ENCODE measurements around the gene OCA2.
"Not testable (repeated sequence)": the region's sequence is repeated elsewhere in the genome, so short reads cannot be mapped to it uniquely, and the experiment has no call there.

OCA2 gene

GRCh38 chr15:28012231-28012630, 86.9 kb downstream of the OCA2 start:
- no peak for ATAC-seq (ENCODE audit: low read depth)
- H3K36me3 Mint-ChIP-seq: no peaks in the 10 kb centered on the region

GRCh38 chr15:28008175-28008574, 90.9 kb downstream of the OCA2 start:
- not testable (repeated sequence) for H3K4me3 Mint-ChIP-seq; H3K9me3 Mint-ChIP-seq; H3K27ac Mint-ChIP-seq; H3K27me3 Mint-ChIP-seq; ATAC-seq (ENCODE audit: low read depth); H3K36me3 Mint-ChIP-seq; H3K4me1 Mint-ChIP-seq; DNase-seq (ENCODE audit: low spot score in 2 of 2)

More at GRCh38 chr15:28012231-28012630, 86.9 kb downstream of the OCA2 start:
- no peak overlapping the region for H3K4me3 Mint-ChIP-seq
- no peak overlapping the region for H3K27ac Mint-ChIP-seq
- H3K4me1 Mint-ChIP-seq: no peaks in the 10 kb centered on the region
- peaks cover 5% of the 10 kb centered on the region for H3K9me3 Mint-ChIP-seq
- no peaks in the 10 kb centered on the region for H3K27me3 Mint-ChIP-seq
- no peak for DNase-seq (ENCODE audit: low spot score in 2 of 2)

- Mint-ChIP-seq H3K4me3 (no peak overlapping the region), H3K9me3 (peaks cover 8% of the 10 kb centered on the region), H3K36me3 (no peaks in the 10 kb centered on the region), H3K27ac (no peak overlapping the region), H3K4me1 (peaks cover 2% of the 10 kb centered on the region), H3K27me3 (peaks cover 7% of the 10 kb centered on the region)
- no peak for ATAC-seq (ENCODE audit: low read depth)
- no peak for DNase-seq (ENCODE audit: low spot score in 2 of 2)
These were observed 92.8 kb downstream of the OCA2 start for GRCh38 chr15:28006116-28006905.

GRCh38 chr15:28005004-28005527, 94.0 kb downstream of the OCA2 start:
- Mint-ChIP-seq H3K36me3 (no peaks in the 10 kb centered on the region), H3K4me3 (no peak overlapping the region), H3K9me3 (peaks cover 8% of the 10 kb centered on the region), H3K27ac (no peak overlapping the region), H3K4me1 (peaks cover 2% of the 10 kb centered on the region), H3K27me3 (peaks cover 7% of the 10 kb centered on the region)
- no peak for DNase-seq (ENCODE audit: low spot score in 2 of 2)
- no peak for ATAC-seq (ENCODE audit: low read depth)

- Mint-ChIP-seq H3K27ac (no peak overlapping the region), H3K4me3 (no peak overlapping the region), H3K4me1 (peaks cover 2% of the 10 kb centered on the region), H3K27me3 (peaks cover 7% of the 10 kb centered on the region), H3K36me3 (no peaks in the 10 kb centered on the region), H3K9me3 (peaks cover 8% of the 10 kb centered on the region)
- ATAC-seq (ENCODE audit: low read depth): no peak
- no peak for DNase-seq (ENCODE audit: low spot score in 2 of 2)
These were observed 94.7 kb downstream of the OCA2 start for GRCh38 chr15:28004143-28005003.

- Mint-ChIP-seq H3K4me3 (no peak overlapping the region), H3K27ac (no peak overlapping the region), H3K9me3 (peaks cover 6% of the 10 kb centered on the region), H3K27me3 (peaks cover 7% of the 10 kb centered on the region), H3K4me1 (peaks cover 2% of the 10 kb centered on the region), H3K36me3 (no peaks in the 10 kb centered on the region)
- ATAC-seq (ENCODE audit: low read depth) (no peak), DNase-seq (ENCODE audit: low spot score in 2 of 2) (no peak)
These were observed 95.6 kb downstream of the OCA2 start for GRCh38 chr15:28003302-28004037.

- H3K4me3 Mint-ChIP-seq: no peak overlapping the region
- ATAC-seq (ENCODE audit: low read depth) (no peak), DNase-seq (ENCODE audit: low spot score in 2 of 2) (no peak)
- no peak overlapping the region for H3K27ac Mint-ChIP-seq
- peaks cover 3% of the 10 kb centered on the region for H3K9me3 Mint-ChIP-seq
- peaks cover 2% of the 10 kb centered on the region for H3K4me1 Mint-ChIP-seq
- H3K27me3 Mint-ChIP-seq: peaks cover 7% of the 10 kb centered on the region
- no peaks in the 10 kb centered on the region for H3K36me3 Mint-ChIP-seq
These were observed 96.2 kb downstream of the OCA2 start for GRCh38 chr15:28002867-28003266.

GRCh38 chr15:28002136-28002861, 96.8 kb downstream of the OCA2 start:
- H3K4me3 Mint-ChIP-seq: no peak overlapping the region
- peaks cover 7% of the 10 kb centered on the region for H3K27me3 Mint-ChIP-seq
- DNase-seq (ENCODE audit: low spot score in 2 of 2) (no peak), ATAC-seq (ENCODE audit: low read depth) (no peak)
- H3K36me3 Mint-ChIP-seq: no peaks in the 10 kb centered on the region
- peaks cover 3% of the 10 kb centered on the region for H3K9me3 Mint-ChIP-seq
- H3K27ac Mint-ChIP-seq: no peak overlapping the region
- peaks cover 2% of the 10 kb centered on the region for H3K4me1 Mint-ChIP-seq

GRCh38 chr15:28001641-28002040, 97.5 kb downstream of the OCA2 start:
- Mint-ChIP-seq H3K27me3 (peaks cover 7% of the 10 kb centered on the region), H3K36me3 (peaks cover 4% of the 10 kb centered on the region), H3K9me3 (peaks cover 7% of the 10 kb centered on the region), H3K27ac (no peak overlapping the region), H3K4me3 (no peak overlapping the region), H3K4me1 (peaks cover 2% of the 10 kb centered on the region)
- ATAC-seq (ENCODE audit: low read depth) (no peak), DNase-seq (ENCODE audit: low spot score in 2 of 2) (no peak)

- H3K4me3 Mint-ChIP-seq: no peak overlapping the region
- no peak for ATAC-seq (ENCODE audit: low read depth)
- no peak for DNase-seq (ENCODE audit: low spot score in 2 of 2)
- H3K9me3 Mint-ChIP-seq: peaks cover 4% of the 10 kb centered on the region
- peaks cover 4% of the 10 kb centered on the region for H3K36me3 Mint-ChIP-seq
- H3K27ac Mint-ChIP-seq: no peak overlapping the region
- no peaks in the 10 kb centered on the region for H3K4me1 Mint-ChIP-seq
- peaks cover 3% of the 10 kb centered on the region for H3K27me3 Mint-ChIP-seq
These were observed 104.9 kb downstream of the OCA2 start for GRCh38 chr15:27993996-27994780.

- no peaks in the 10 kb centered on the region for H3K4me1 Mint-ChIP-seq
- peaks cover 4% of the 10 kb centered on the region for H3K36me3 Mint-ChIP-seq
- ATAC-seq (ENCODE audit: low read depth) (no peak), DNase-seq (ENCODE audit: low spot score in 2 of 2) (no peak)
- H3K4me3 Mint-ChIP-seq: no peak overlapping the region
- H3K27me3 Mint-ChIP-seq: peaks cover 3% of the 10 kb centered on the region
- no peak overlapping the region for H3K27ac Mint-ChIP-seq
- H3K9me3 Mint-ChIP-seq: peaks cover 4% of the 10 kb centered on the region
These were observed 105.6 kb downstream of the OCA2 start for GRCh38 chr15:27993544-27993943.

- Mint-ChIP-seq H3K4me3 (no peak overlapping the region), H3K27ac (no peak overlapping the region), H3K9me3 (no peaks in the 10 kb centered on the region), H3K4me1 (no peaks in the 10 kb centered on the region), H3K27me3 (peaks cover 3% of the 10 kb centered on the region), H3K36me3 (no peaks in the 10 kb centered on the region)
- ATAC-seq (ENCODE audit: low read depth): no peak
- DNase-seq (ENCODE audit: low spot score in 2 of 2): no peak
These were observed 108.3 kb downstream of the OCA2 start for GRCh38 chr15:27990521-27991515.

Measured in memory B cell (primary cell).